Subcutaneous adipose tissue (tissue), 4 donors: ENCODE measurements around the gene PPM1F. TPM values are rescaled to one million over a fixed set of nuclear protein-coding genes. Genes with fewer than 3 reads are reported as not detected.

Experiments used
- total RNA-seq, 4 donors: library from RNA; depleted of rRNA; stranded (reverse); fragments of >200 nt; gene quantifications; one replicate each; pipeline ENCODE4 v1.1.0, GENCODE V29; 2016
- TF ChIP-seq, protein P1 (sequence below): fragments of 450-650 bp; IDR thresholded peaks from one replicate; pipeline ENCODE4 v1.5.1; 2016; ENCODE audit warnings: low read depth, mild to moderate bottlenecking, control low read depth, antibody characterized with exemption, moderate library complexity

The PPM1F gene
- total RNA-seq, 4 donors from 2014 or later = 15.0 to 32.2 (median 20.2) TPM

DNA sequence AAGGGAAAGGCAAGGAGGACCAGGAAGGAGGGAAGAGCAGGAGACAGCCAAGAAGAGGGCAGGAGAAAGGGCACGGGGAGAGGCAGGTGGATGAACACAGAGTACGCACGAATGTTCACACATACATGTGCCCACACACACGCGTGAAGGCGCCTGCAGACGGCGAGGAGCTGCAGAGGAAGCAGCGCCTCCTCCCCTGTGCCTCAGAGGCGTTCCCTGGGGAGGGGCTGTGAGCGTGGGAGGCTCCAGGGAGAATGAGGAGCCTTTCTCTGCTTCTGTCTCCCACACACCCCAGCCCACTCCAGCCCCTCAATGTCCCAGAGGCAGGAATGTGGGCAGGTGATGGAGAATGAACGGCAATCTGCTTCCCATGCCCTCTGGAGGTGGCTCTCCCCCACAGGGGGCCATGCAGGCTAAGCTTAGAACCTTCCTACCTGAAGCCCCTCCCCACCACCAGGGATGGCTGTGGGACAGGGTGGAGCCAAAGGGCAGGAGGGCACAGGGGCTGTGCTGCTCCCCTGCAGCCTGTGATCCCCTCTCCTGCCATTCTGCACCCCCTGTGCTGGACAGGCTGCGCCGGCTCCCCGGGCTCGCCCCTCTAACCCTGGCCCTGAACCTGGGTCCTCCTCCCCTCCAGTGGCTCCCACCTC is 25.3 kb downstream of the PPM1F start:
- TF ChIP-seq, protein P1, sequence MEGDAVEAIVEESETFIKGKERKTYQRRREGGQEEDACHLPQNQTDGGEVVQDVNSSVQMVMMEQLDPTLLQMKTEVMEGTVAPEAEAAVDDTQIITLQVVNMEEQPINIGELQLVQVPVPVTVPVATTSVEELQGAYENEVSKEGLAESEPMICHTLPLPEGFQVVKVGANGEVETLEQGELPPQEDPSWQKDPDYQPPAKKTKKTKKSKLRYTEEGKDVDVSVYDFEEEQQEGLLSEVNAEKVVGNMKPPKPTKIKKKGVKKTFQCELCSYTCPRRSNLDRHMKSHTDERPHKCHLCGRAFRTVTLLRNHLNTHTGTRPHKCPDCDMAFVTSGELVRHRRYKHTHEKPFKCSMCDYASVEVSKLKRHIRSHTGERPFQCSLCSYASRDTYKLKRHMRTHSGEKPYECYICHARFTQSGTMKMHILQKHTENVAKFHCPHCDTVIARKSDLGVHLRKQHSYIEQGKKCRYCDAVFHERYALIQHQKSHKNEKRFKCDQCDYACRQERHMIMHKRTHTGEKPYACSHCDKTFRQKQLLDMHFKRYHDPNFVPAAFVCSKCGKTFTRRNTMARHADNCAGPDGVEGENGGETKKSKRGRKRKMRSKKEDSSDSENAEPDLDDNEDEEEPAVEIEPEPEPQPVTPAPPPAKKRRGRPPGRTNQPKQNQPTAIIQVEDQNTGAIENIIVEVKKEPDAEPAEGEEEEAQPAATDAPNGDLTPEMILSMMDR = no peak

DNA sequence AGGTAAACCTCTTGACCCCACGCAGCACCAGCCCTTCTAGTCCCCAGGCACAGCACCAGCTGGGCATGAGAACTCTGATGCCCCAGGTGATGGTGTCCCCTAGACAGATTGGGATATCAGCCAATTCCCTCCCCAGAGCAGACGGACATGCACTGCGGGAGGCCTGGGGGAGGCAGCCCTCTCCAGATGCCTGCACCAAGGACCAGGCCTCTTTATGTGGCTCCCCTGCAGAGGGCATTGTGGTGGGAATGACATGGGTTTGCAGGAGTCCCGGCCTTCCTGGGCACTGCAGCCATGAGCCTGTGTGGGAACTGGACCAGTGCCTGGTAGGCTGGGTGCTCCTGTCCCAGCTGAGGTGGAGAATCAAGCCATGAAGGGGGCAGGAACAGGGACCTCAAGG is 25.9 kb downstream of the PPM1F start:
- TF ChIP-seq, protein P1 = no peak

DNA sequence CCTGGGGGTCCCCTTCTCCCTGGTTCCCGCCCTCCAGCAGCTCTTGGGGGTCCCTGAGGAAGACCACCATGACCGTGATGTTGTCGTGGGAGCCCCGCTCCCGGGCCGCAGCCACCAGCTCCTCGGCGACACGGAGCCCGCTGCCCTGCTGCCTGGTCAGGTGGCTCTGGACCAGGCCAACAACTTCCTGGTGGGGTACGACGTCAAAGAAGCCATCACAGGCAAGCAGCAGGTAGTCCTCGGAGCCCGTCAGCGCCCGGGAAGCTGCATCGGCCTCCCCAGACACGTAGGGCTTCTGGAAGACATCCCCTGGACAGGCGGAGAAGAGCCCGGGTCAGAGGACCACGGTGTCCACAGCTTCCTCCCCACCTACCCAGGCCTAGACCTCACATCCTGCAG is 29.5 kb downstream of the PPM1F start:
- TF ChIP-seq, protein P1 = no peak

DNA sequence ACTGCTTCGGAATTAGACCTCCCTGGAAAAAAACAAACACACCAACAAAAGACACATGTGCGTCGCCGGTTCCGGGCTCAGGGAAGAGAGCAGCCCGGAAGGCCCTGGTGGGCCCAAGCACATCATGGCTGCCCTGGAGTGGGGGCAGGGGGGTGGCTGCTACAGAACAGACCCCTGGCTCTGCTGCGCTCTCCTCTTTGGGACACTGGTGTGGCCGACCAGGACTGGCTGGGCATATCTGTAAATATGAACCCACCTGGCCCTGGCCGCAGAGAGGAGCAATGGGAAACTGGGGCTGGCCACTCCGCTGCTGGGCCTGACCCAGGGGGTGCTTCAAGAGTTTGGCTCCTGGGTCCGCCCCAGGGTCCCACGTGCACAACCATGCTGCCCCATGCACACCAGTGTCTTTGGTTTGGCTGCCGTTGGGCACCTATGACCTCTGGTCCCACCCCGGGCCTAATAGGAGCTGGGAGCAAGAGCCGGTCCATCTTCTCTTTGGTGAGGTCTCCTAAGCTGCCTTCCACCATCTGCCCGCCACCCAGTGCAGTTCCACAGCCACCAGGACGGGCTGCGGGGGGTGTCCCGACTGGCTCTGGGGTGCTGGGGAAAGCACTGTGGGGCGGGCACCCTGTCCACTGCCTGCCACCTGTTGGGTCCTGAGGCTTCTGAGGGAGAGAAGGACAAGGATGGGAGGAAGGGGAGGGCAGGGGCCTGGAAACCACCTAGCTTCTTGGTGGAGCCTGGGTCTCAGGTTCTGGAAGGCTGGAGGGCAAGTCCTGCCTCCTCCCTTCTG is 30.1 kb downstream of the PPM1F start:
- TF ChIP-seq, protein P1 = no peak

DNA sequence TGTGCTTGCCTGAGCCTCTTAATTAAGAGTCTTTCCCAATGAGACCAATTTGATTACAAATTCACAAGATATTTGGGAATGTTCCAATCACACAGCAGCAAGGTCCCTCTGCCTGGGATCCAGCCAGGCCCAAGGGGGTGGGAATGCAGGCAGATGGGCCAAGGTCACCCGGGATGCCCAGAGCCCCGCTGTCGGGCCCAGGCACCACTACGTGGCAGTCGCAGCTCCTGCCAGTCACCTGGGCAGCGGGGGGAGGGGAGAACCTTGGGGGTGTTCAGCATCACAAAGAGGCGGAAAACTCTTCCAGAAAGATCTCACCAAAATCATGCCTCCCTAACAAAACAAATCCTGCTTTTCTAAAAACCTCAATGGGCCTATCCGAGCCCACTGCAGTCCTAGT is 30.9 kb downstream of the PPM1F start:
- TF ChIP-seq, protein P1 = no peak

DNA sequence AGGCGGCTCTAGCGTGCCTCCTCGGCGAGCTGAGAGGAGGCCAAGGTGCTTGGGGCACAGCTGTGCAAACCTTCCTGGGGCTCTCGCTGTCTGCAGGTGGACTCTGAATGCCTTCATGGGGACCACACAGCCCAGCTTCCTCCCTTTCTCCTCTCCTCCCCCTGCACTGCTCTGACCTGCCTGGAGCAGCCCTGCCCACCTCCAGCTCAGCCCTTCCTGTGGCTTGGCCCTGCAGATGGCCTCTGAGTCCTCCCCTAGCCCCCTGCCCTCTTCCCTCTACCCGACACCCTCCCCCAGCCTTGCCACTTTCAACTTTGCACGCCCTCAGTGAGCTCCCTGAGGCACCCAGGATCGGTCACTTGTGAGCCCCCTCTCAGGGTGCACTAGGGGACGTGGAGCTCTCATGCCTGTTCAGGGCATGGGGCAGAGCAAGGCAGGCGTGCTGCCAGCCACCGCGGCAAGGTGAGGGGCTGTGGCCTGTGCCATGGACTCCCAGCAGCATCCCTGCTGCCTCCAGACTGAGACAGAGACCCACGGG is 31.4 kb downstream of the PPM1F start:
- TF ChIP-seq, protein P1 = no peak

DNA sequence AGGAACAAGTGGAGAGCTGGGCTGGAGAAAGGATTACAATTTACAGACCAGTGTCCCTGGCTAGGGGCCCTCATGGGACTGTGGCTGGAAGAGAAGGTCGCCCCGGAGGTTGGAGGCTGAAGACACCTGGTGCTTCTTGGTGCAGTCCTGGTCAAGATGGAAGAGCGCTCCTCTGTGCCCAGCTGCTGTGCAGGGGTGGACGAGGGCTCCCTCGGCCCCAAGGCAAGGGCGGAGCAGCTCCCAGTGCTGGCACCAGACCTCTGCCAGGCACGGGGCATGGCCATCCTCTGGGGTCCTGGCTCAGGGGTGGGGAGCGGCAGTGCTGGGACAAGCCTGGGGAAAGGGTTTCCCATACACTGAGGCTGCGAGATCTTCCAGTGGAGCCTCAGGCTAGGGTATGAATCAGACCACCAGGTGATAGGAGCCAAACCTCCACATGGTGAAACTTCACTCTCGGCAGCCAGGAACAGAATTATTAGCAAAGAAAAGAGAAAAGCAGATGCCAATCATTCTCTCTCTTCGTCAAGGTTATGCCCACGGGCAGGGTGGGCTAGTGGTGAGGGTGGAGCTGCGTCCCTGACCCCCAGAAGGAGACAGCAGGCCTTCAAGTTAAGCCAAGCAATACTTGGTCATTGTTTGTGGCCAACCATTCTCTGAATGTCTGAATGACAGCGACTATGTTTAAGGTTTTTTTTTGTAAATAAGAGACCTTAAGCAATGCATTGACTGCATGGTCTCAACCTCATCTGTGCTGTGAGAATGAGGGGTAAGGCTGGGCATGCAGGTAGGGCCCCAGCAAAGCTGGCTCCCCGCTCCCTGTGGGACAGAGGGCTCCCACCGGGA is 32.1 kb downstream of the PPM1F start:
- TF ChIP-seq, protein P1 = no peak
